Stimulated activated CD8-positive, alpha-beta memory T cell treated with anti-CD3 and anti-CD28 coated beads, Interleukin-12 subunit alpha, Interleukin-12 subunit beta, amount 100 ng/mL, for 24 hours (primary cell): ENCODE measurements around the gene LAGE3.
"Not testable (repeated sequence)": the region's sequence is repeated elsewhere in the genome, so short reads cannot be mapped to it uniquely, and the experiment has no call there.

Experiments used
- DNase-seq: peaks from one replicate; pipeline ENCODE4 v3.0.0-alpha.2; 2020; ENCODE audit errors: extremely low read depth

LAGE3 gene

DNA sequence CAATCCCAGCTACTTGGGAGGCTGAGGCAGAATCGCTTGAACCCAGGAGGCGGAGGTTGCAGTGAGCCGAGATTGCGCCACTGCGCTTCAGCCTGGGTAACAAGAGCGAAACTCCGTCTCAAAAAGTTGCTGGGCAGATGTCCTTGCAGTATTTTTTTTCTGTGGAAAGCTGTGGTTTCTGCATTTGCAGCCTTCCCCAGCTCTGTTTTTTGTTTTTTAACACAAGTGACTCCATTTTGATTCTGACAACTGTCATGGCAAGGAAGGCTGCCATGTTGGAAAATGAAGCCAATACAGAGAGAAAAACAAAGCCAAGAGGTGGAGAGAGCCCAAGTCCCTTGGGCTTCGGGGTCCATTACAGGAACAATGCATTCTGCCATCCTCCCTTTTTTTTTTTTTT, 23.0 kb upstream of the LAGE3 start:
- no peak for DNase-seq

GRCh38 chrX:154501423-154501822, 22.3 kb upstream of the LAGE3 start:
- not testable (repeated sequence) for DNase-seq

GRCh38 chrX:154496591-154497137, 17.6 kb upstream of the LAGE3 start:
- DNase-seq, result not testable (repeated sequence)

- no peak for DNase-seq
Observed at GRCh38 chrX:154495472-154495922, 16.4 kb upstream of the LAGE3 start.

- no peak for DNase-seq
Observed at GRCh38 chrX:154494715-154495114, 15.6 kb upstream of the LAGE3 start.

- peak; percentile 69 for DNase-seq
Observed at GRCh38 chrX:154490414-154491083, 11.5 kb upstream of the LAGE3 start, which contains the start of gene SLC10A3. Gene SLC10A3 (minus strand): TSS chrX:154490629. CDS start chrX:154488940, 1,689 bp downstream.

DNA sequence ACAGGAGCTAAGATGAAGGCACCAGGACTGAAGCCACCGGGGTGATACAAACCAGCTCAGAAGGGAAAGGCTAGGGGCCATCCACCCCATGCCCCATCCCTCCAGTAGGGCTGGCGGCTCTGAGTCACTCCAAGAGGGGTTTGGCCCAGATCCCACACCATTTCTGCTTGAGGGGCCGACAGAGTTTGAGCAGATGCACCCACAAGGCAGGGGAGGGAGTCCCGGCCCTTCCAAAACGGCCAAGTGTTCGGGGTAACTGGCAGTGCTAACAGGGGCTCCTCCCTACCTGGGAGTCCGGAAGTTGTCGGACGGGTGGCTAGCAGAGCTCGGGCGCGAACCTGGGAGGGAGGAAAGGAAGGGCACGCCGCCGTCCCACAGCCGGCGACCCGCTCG, 10.9 kb upstream of the LAGE3 start:
- no peak for DNase-seq

DNA sequence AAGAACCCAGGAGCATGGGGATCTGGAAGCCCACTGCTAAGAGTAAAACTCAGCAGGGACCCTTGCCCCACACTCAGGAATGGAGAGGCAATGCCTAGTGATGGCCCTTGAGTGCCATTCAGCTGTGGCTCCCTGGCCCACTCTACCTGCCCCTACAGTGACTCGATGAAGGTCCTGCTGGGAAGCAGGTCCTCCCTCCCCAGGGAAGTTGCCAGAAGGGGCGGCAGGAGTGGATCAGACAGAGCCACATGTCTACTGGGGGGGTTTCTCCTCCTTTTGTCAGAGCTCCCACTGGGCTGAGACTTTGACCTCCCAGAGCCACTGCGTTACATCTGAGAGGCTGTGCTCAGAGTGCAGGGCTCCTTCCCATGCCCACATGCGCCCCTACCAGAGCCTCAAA, 10.1 kb upstream of the LAGE3 start:
- no peak for DNase-seq

GRCh38 chrX:154488336-154489075, 9.4 kb upstream of the LAGE3 start:
- DNase-seq, result no peak

DNA sequence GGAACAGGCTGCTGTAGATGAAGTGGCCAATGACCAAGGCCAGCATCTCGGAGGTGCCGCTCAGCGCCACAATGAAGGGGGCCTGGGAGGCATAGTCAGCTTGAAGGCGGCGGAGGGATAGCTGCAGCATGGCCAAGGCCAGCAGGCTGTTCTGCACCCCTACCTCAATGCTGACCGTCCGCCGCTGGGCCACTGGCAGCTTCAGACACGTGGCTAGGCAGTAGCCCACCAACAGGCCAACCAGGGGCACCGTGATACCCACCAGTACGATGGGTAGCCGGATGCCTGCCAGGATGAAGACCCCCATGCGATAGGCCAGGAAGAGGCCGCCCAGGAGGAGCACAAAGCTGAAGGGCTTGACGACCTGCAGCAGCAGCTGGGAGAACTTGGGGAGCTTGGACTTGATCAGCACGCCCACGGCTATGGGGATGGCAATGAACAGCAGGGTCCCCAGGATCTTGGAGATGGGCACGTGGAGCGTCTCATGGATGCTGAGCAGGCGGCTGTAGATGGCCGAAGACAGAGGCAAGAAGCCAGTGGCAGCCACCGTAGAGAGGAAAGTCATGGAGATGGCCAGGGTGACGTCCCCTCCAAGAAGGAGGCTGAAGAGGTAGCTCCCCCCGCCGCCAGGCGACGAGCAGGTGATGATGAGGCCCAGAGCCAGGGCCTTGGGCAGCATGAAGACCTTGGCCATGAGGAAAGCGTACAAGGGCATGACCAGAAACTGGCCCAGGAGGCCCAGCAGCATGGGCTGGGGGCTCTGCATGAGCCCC, 8.6 kb upstream of the LAGE3 start:
- DNase-seq, result no peak

GRCh38 chrX:154486396-154487207, 7.5 kb upstream of the LAGE3 start, which contains the start of gene UBL4A:
Gene UBL4A (minus strand): TSS chrX:154486615. CDS start chrX:154486584, 31 bp downstream.
- DNase-seq, result no peak

DNA sequence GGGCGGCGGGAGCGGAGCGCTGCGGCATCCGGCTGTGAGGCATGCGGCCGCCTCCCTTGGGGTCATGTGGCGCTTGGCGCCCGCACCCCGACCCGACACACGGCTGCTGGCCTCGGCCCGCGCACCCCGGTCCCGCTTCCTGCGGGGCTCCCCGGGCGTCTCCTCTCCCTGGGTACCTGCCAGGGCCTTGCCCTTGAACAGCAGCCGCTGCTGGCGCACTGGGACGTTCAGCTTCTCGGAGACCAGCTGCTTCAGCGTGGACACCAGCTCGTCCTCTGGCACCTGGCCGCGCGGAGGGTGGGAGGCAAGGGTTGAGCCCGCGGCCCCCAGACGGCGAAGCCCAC, 6.9 kb upstream of the LAGE3 start:
- no peak for DNase-seq

DNA sequence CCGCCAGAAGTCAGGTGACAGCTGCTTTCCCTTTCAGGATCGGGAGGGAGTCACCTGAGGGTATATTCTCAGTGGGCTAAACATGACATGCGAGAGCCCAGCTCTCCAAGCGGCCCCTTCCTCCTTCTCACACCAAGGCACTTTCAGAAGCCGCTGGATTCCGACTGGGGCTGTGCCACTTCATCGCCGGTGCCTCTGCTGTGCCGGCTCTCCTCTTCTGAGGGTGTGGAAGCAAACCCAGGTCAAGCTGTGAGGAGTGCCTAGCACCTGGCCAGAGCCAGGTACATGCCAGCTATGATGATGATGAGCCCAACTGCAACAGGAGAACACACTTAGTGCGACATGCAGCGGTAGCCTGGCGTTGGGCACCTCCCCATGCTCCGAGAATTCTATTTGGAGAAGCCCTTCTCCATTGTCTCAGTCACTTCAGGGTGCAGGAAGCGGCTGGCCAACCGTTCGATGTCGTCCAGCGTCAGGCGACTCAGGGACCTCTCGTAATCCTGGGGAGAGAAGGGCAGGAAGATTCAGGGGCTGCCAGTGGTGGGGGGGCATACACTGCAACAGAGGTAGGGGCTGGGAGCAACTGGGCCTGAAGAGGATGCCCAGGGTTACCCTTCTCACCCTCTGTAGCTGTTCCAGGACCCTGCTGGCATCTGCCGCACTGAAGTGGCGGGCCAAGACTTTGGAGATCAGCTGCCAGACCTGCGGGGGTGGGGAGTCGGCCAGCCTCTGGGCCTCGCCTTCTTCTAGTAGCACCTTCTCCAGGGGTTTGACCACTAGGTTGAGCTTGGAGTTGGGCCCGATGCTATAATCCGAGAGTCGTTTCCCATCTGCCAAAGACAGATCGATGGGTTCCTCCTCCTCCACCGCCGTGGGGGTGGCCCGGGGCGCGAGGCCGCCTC, 6.3 kb upstream of the LAGE3 start:
- no peak for DNase-seq

DNA sequence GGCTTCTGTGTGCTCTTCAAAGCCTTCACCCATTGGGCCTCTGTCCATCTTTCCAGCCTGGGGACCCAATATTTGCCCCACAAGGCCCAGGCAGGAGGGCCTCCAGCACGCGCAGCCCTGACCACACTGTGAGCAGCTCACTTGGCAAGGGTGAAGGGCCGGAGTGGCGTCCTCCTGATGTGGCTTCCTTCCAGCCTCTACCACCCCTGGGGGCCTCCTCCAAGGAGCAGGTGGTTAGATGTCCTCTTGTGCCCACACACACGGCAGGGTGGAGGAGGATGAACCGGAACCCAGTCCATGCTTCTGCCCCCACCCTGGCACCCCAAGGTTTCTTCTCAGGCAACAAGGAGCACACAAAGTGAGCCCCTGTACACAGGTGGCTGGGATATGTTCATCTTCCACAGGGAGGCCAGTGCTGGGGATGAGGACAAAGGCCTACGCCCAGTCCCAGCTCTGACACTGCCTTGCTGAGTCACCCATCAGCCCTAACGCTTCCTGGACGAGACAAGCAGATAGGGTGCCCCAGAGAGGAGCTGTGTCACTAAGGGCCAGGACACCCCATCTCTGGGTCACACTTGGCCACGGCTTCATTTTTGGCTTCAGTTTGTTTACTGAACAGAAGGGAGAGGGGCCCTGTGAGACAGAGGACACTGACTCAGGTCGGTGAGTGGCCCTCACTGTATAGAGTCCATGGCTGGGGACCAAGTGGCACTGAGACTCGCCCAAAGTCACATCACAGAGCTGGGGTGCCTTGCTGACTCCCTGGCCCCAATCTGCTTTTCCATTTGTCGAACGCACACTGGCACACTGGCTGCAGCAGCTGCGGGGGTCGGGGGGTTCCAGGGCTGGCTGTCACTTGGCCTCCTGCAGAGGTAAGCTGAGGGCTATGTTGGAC, 5.4 kb upstream of the LAGE3 start:
- DNase-seq, result no peak

GRCh38 chrX:154483325-154483724, 4.2 kb upstream of the LAGE3 start:
- DNase-seq, result no peak

DNA sequence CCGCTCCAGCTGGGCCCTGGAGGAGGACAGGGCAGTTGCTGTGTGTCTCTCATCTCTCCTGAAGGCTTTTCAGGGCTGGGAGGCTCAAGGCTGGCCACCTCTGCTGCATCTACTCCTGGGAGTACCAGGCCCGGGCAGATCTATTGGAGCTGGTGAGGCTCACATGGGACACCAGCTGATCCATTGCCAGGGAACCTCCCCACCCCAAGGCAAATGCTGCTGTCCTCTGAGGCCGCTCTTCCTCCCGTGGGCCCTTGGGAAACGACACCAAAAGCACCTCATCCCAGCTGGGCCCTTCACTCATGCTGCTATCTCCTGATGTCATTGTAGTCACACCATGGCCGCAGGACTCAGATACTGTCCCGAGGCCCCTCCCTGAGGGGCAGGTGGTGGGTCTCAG, 3.7 kb upstream of the LAGE3 start:
- DNase-seq, result no peak

DNA sequence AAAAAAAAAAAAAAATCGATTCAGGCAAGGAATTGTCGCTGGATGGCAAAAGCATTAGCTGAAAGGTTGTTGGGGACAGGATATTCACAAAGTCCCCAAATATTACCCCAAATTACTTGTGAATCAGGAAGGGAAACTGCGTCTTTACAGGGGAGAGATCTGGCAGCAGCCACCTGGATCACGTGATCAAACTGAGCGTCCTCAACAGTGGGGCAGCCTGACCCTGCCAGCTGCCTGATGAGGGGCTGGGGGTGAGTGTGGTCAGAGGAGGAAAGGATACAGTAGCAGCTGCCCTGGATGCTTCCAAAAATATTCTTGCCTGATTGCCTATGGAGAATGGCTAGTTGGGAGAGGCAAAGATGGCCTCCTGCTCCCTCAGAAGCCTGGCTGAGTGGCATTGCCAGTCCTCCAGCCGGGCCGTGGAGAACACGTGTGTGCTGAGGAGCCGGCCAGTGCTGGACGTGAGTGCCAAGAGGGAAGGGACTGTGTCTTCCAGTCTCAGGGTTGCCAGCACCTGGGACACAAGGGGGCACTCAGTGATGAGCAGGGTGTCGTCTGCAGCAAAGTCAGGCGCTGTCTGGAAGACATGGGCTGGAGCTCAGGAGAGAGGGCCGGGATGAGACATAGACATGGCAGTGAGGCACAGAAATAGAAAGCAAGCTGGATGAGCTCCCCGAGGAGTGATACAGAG, 3.0 kb upstream of the LAGE3 start:
- DNase-seq, result no peak

- DNase-seq, result no peak
Observed at GRCh38 chrX:154481195-154481594, 2.1 kb upstream of the LAGE3 start.
